ENCODE results near the gene PRDM16. TPM values are rescaled to one million over a fixed set of nuclear protein-coding genes. Genes with fewer than 3 reads are reported as not detected.

The PRDM16 gene
- total and polyA plus RNA-seq, 2 of the 13 experiments (the other 11 are each of a cell fraction or from before 2014, with no cell fraction given): 0.15 to 0.81 TPM

- TF ChIP-seq MEIS1 (CRISPR knock-in tag; IDR thresholded peaks at IDR 0.05; ENCODE audit: borderline replicate concordance): peak; percentile 22; the same call in 1 of the 2 replicates
- TF ChIP-seq SMC3 (IDR thresholded peaks at IDR 0.05; ENCODE audit: low read length): peak; percentile 17; the same call in 1 of the 2 replicates
- no peak for TF ChIP-seq U2AF1 (optimal IDR thresholded peaks at IDR 0.05; ENCODE audit: low read depth, low read length)
- TF ChIP-seq, protein P1, sequence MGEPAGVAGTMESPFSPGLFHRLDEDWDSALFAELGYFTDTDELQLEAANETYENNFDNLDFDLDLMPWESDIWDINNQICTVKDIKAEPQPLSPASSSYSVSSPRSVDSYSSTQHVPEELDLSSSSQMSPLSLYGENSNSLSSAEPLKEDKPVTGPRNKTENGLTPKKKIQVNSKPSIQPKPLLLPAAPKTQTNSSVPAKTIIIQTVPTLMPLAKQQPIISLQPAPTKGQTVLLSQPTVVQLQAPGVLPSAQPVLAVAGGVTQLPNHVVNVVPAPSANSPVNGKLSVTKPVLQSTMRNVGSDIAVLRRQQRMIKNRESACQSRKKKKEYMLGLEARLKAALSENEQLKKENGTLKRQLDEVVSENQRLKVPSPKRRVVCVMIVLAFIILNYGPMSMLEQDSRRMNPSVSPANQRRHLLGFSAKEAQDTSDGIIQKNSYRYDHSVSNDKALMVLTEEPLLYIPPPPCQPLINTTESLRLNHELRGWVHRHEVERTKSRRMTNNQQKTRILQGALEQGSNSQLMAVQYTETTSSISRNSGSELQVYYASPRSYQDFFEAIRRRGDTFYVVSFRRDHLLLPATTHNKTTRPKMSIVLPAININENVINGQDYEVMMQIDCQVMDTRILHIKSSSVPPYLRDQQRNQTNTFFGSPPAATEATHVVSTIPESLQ (CRISPR knock-in tag; conservative IDR thresholded peaks at IDR 0.05): no peak
- no peak for TF ChIP-seq ARID2 (CRISPR knock-in tag; IDR thresholded peaks at IDR 0.05; ENCODE audit: borderline replicate concordance)
- TF ChIP-seq SOX6 (IDR thresholded peaks at IDR 0.05): no peak
- peak; percentile 19; the same call in 1 of the 2 replicates for TF ChIP-seq SOX6 (CRISPR knock-in tag; IDR thresholded peaks at IDR 0.05)
- TF ChIP-seq ZNF792 (CRISPR knock-in tag; IDR thresholded peaks at IDR 0.05): no peak
- TF ChIP-seq, protein P2, sequence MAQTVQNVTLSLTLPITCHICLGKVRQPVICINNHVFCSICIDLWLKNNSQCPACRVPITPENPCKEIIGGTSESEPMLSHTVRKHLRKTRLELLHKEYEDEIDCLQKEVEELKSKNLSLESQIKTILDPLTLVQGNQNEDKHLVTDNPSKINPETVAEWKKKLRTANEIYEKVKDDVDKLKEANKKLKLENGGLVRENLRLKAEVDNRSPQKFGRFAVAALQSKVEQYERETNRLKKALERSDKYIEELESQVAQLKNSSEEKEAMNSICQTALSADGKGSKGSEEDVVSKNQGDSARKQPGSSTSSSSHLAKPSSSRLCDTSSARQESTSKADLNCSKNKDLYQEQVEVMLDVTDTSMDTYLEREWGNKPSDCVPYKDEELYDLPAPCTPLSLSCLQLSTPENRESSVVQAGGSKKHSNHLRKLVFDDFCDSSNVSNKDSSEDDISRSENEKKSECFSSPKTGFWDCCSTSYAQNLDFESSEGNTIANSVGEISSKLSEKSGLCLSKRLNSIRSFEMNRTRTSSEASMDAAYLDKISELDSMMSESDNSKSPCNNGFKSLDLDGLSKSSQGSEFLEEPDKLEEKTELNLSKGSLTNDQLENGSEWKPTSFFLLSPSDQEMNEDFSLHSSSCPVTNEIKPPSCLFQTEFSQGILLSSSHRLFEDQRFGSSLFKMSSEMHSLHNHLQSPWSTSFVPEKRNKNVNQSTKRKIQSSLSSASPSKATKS (CRISPR knock-in tag; IDR thresholded peaks at IDR 0.05): no peak
- TF ChIP-seq, protein P3, sequence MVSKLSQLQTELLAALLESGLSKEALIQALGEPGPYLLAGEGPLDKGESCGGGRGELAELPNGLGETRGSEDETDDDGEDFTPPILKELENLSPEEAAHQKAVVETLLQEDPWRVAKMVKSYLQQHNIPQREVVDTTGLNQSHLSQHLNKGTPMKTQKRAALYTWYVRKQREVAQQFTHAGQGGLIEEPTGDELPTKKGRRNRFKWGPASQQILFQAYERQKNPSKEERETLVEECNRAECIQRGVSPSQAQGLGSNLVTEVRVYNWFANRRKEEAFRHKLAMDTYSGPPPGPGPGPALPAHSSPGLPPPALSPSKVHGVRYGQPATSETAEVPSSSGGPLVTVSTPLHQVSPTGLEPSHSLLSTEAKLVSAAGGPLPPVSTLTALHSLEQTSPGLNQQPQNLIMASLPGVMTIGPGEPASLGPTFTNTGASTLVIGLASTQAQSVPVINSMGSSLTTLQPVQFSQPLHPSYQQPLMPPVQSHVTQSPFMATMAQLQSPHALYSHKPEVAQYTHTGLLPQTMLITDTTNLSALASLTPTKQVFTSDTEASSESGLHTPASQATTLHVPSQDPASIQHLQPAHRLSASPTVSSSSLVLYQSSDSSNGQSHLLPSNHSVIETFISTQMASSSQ (IDR thresholded peaks at IDR 0.05; ENCODE audit: low read depth): 0 out of 2 replicates have a peak, but pooled peaks have one; percentile 3
- TF ChIP-seq, protein P3 (CRISPR knock-in tag; IDR thresholded peaks at IDR 0.05; ENCODE audit: borderline replicate concordance): no peak
- no peak for TF ChIP-seq FIP1L1 (IDR thresholded peaks at IDR 0.05; ENCODE audit: borderline replicate concordance, insufficient read depth, low read depth, low read length)
- TF ChIP-seq ATM (IDR thresholded peaks at IDR 0.05; ENCODE audit: borderline replicate concordance): no peak
- TF ChIP-seq GTF2F1 (IDR thresholded peaks at IDR 0.05; ENCODE audit: low read length): no peak
- no peak for TF ChIP-seq POLR2A (IDR thresholded peaks at IDR 0.05; ENCODE audit: insufficient read depth in 1 of 2, low read depth in 2 of 2, low read length in 2 of 2)
Observed at GRCh38 chr1:3293563-3294080, 224.6 kb downstream of the PRDM16 start (continued).
